Esophagus squamous epithelium (tissue), 5 donors: ENCODE data around the gene EIF3A. TPM values are rescaled to one million over a fixed set of nuclear protein-coding genes. Genes with fewer than 3 reads are reported as not detected.
A peak's percentile ranks its signal among the peaks of the same experiment; 100 is the strongest.

Source experiments
- DNase-seq: peaks from one replicate; lab custom pipeline; 2025; lab: John Stamatoyannopoulos, UW
- H3K27ac ChIP-seq, 4 donors: fragments of 200-600 bp; sonication (generic); one replicate each; pipeline ENCODE4 v1.5.1; 2016 to 2019; ENCODE audit warnings: mild to moderate bottlenecking in 1 of 4
- H3K27me3 ChIP-seq, 4 donors: fragments of 200-600 bp; sonication (generic); 1 replicate in 3 of 4; 2 replicates in 1 of 4; pipeline versions ENCODE4 v1.5.1 to v1.6.0; 2017 to 2021; ENCODE audit warnings: antibody characterized with exemption in 1 of 4
- H3K36me3 ChIP-seq, 3 donors: fragments of 200-600 bp; sonication (generic); one replicate each; pipeline ENCODE4 v1.5.1; 2016 to 2019
- H3K4me1 ChIP-seq, 3 donors: fragments of 200-600 bp; sonication (generic); one replicate each; pipeline ENCODE4 v1.5.1; 2017 to 2019
- H3K4me3 ChIP-seq, 4 donors: fragments of 200-600 bp; sonication (generic); 1 replicate in 3 of 4; 2 replicates in 1 of 4; pipeline ENCODE4 v1.5.1; 2016 to 2019; ENCODE audit warnings: mild to moderate bottlenecking in 2 of 4, moderate library complexity in 1 of 4
- H3K9me3 ChIP-seq, 3 donors: fragments of 200-600 bp; sonication (generic); one replicate each; pipeline ENCODE4 v1.5.1; 2016 to 2019
- POLR2A ChIP-seq, 4 donors: fragments of 450-650 bp; IDR thresholded peaks; one replicate each; pipeline ENCODE4 v1.6.1; 2017; ENCODE audit warnings: antibody characterized with exemption in 4 of 4, mild to moderate bottlenecking in 4 of 4, moderate library complexity in 3 of 4
- WGBS, 2 donors: methylation state at CpG; one replicate each; pipeline ENCODE4 v1.1.5; 2018; 5-methylcytosine and 5-hydroxymethylcytosine counted together
- intact Hi-C: fragments of 100-400 bp; cut with DNase I; formaldehyde crosslinking; loops from one replicate; pipeline ENCODE4 v1.15.0; 2022
- total RNA-seq, 4 donors: library from RNA; depleted of rRNA; stranded (reverse); fragments of >200 nt; gene quantifications; one replicate each; pipeline ENCODE4 v1.1.0, GENCODE V29; 2016
- TF ChIP-seq, protein P1 (sequence below), 6 experiments: fragments of 450-650 bp in 4 of 6; fragments of 200-600 bp in 2 of 6; sonication (generic) in 2 of 6; IDR thresholded peaks; one replicate each; pipeline ENCODE4 v1.5.1; 2016 to 2019; ENCODE audit warnings: antibody characterized with exemption in 6 of 6, mild to moderate bottlenecking in 4 of 6, moderate library complexity in 4 of 6
- donor health status: DM: yes; HTN: yes; CAD: no.

EIF3A gene
- total RNA-seq, 4 donors from 2014 or later = 71.8 to 135 (median 101) TPM

DNA sequence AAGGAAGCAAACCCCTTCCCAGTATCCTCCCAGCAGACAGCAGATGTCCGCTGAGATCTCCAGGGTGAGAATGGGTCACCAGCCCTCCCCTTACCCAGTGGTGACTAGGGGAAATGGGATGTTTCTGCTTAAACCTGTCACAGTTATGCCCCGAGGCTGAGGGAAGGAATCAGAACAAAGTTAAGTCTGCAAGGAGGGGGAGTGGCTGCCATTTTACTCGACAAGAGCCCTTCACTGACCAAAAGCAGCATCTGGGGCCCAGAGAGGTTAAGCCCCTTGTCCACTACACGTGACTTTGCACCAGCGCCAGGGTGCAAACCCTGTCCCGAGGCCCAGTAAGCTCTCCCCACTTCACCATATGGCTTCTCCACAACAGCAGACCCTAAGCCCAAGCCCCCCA, 55.7 kb downstream of the EIF3A start:
- Histone ChIP-seq H3K27me3 (no peaks in the 10 kb centered on the region), H3K36me3 (no peaks in the 10 kb centered on the region), H3K27ac (peak overlapping the region in 2 of 4 donors; percentile 23 to 75), H3K4me3 (no peak overlapping the region), H3K4me1 (peaks cover 5 to 30% (median 12%) of the 10 kb centered on the region in 3 donors), H3K9me3 (no peaks in the 10 kb centered on the region)
- intact Hi-C loops = no loop called here
- no peak for DNase-seq
- 63% methylated on average over 5 of the region's 6 CpGs; no CpG with 5 or more reads in 1 of the 2 donors for WGBS, 2 donors
- TF ChIP-seq POLR2A (IDR thresholded peaks at IDR 0.05) = no peak
- TF ChIP-seq, protein P1, sequence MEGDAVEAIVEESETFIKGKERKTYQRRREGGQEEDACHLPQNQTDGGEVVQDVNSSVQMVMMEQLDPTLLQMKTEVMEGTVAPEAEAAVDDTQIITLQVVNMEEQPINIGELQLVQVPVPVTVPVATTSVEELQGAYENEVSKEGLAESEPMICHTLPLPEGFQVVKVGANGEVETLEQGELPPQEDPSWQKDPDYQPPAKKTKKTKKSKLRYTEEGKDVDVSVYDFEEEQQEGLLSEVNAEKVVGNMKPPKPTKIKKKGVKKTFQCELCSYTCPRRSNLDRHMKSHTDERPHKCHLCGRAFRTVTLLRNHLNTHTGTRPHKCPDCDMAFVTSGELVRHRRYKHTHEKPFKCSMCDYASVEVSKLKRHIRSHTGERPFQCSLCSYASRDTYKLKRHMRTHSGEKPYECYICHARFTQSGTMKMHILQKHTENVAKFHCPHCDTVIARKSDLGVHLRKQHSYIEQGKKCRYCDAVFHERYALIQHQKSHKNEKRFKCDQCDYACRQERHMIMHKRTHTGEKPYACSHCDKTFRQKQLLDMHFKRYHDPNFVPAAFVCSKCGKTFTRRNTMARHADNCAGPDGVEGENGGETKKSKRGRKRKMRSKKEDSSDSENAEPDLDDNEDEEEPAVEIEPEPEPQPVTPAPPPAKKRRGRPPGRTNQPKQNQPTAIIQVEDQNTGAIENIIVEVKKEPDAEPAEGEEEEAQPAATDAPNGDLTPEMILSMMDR (IDR thresholded peaks at IDR 0.05) = no peak

DNA sequence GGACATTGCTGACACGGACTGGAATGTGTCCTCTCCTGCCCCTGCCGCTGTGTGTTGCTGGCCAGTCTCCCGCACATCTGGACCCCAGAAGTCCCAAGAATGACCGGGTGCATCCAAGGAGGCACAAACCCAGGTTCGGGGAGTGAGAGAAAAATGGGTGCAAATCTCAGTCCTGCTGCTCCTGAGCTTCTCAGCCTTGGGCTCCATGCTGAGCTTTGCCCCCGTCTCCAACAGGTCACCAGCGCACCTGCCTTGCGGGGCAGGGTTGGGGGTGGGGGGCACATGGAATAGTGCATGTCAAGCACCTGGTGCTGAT, 57.1 kb downstream of the EIF3A start:
- H3K36me3 ChIP-seq = no peaks in the 10 kb centered on the region
- H3K4me3 ChIP-seq = no peak overlapping the region
- 46 to 47% methylated on average over 3 to 4 of the region's 8 CpGs for WGBS, 2 donors
- peaks cover 0 to 21% (median 9%) of the 10 kb centered on the region in 3 donors for H3K4me1 ChIP-seq
- H3K27me3 ChIP-seq = no peaks in the 10 kb centered on the region
- H3K9me3 ChIP-seq = no peaks in the 10 kb centered on the region
- no peak overlapping the region for H3K27ac ChIP-seq
- TF ChIP-seq POLR2A (IDR thresholded peaks at IDR 0.05) = no peak
- TF ChIP-seq, protein P1 (IDR thresholded peaks at IDR 0.05) = no peak
- intact Hi-C loops = no loop called here
- DNase-seq = no peak

DNA sequence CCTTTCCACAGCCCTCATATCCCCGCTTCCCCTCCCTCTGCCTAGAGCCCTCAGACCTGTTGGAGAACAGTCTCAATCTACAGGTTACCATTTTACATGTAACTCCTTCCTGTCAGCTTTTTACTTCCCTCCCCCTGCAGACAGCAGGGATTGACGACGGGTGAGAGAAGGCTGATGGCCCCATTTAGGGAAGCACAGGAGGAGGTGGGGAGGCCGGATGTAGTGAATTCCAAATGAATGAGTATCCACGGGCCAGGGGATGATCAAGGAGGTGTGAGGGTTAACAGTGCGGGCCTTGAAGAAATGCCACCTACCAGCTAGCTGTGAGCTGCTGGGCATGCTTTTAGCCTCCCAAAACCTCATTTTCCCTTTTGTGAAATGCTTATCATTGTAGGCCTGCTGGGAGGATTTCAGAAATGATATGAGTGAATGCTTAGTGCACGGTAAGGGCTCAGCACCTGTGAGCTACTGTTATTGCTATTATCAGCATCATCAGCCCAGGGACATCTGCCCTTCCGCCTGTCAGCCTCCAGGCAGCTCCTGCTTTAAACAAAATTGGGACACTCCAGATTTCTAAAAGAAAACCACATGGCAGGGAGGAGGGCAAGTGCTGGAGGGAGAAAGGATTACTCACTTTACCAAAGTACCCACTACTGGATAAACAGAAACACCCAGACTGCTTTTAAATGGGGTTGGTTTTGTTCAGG, 57.6 kb downstream of the EIF3A start:
- 48 to 62% methylated on average over 6 to 8 of the region's 8 CpGs for WGBS, 2 donors
- Histone ChIP-seq H3K27ac (no peak overlapping the region), H3K4me3 (no peak overlapping the region), H3K36me3 (no peaks in the 10 kb centered on the region), H3K4me1 (peaks cover 0 to 21% (median 9%) of the 10 kb centered on the region in 3 donors), H3K27me3 (no peaks in the 10 kb centered on the region), H3K9me3 (no peaks in the 10 kb centered on the region)
- intact Hi-C loops = no loop called here
- TF ChIP-seq, protein P1 (IDR thresholded peaks at IDR 0.05) = no peak
- TF ChIP-seq POLR2A (IDR thresholded peaks at IDR 0.05) = no peak
- DNase-seq = no peak

DNA sequence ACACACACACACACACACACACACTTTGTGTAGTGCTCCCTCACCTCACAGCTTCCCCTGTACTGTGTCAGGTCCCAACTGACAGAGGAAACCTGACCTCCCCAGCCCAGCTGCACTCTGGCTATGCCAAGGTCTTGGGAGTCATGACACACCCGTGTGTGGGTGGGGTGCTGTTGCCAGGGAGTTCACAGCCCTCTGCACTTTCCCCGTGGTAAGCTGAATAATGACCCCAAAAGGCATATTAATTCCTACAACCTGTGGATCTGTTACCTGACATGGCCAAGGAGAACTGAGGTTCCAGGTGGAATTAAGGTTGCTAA, 60.0 kb downstream of the EIF3A start:
- Histone ChIP-seq H3K27me3 (no peaks in the 10 kb centered on the region), H3K27ac (no peak overlapping the region), H3K4me1 (peaks cover 0 to 8% (median 6%) of the 10 kb centered on the region in 3 donors), H3K4me3 (no peak overlapping the region), H3K36me3 (no peaks in the 10 kb centered on the region), H3K9me3 (no peaks in the 10 kb centered on the region)
- intact Hi-C loops = no loop called here
- DNase-seq = no peak
- TF ChIP-seq, protein P1 (IDR thresholded peaks at IDR 0.05) = no peak
- TF ChIP-seq POLR2A (IDR thresholded peaks at IDR 0.05) = no peak
- 0 to 6% methylated on average over 2 of the region's 2 CpGs for WGBS, 2 donors

DNA sequence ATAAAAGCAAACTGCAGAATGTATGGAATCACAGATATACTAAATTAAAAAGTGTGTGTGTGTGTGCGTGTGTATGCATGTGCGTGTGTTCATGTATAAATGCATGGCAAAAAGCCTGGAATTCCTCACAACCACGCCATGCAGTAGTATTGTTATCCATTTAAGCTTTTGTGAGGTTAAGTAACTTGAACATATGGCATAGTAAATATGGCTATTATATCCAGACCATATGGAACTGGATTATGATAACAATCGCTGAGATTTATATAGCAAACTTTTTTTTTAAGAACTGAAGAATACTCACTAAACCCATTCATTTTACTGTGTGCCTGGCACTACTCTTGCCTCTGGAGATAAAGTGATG, 73.4 kb downstream of the EIF3A start:
- intact Hi-C loops = no loop called here
- H3K4me3 ChIP-seq = no peak overlapping the region
- TF ChIP-seq, protein P1 (IDR thresholded peaks at IDR 0.05) = no peak
- H3K27ac ChIP-seq = peak overlapping the region in 1 of 4 donors; percentile 42
- no peaks in the 10 kb centered on the region for H3K36me3 ChIP-seq
- no peaks in the 10 kb centered on the region for H3K9me3 ChIP-seq
- DNase-seq = no peak
- H3K4me1 ChIP-seq = peaks cover 0 to 30% (median 18%) of the 10 kb centered on the region in 3 donors
- no peaks in the 10 kb centered on the region for H3K27me3 ChIP-seq
- 15 to 34% methylated on average over 4 of the region's 4 CpGs for WGBS, 2 donors
